ENCODE measurements around the gene ATP6V0A1.
A peak's percentile ranks its signal among the peaks of the same experiment; 100 is the strongest.

The ATP6V0A1 gene

GRCh38 chr17:42563543-42563942 is 104.9 kb downstream of the ATP6V0A1 start:
- Histone ChIP-seq H3K79me2 (ENCODE audit: insufficient read depth, low read length) (peaks cover 60% of the 10 kb centered on the region), H3K27me3 (ENCODE audit: insufficient read depth, low read length, poor library complexity, severe bottlenecking) (no peaks in the 10 kb centered on the region), H3K36me3 (ENCODE audit: insufficient read depth, low read length) (peaks cover 10% of the 10 kb centered on the region; the same call in 1 of the 2 replicates), H3F3A (ENCODE audit: low read depth) (peaks cover 6% of the 10 kb centered on the region; the same call in 1 of the 2 replicates), H3K4me3 (ENCODE audit: low read length, poor library complexity, severe bottlenecking) (peak overlapping the region; percentile 99), H3K4me2 (ENCODE audit: low read depth, low read length, poor library complexity, severe bottlenecking) (peak overlapping the region; percentile 84), H3K9me3 (ENCODE audit: insufficient read depth, low read depth, low read length) (no peaks in the 10 kb centered on the region), H2AFZ (ENCODE audit: low read length) (no peak overlapping the region), H3K4me1 (ENCODE audit: insufficient read depth, low read length, poor library complexity, severe bottlenecking) (peaks cover 37% of the 10 kb centered on the region), H3K9me2 (replicated peaks; ENCODE audit: low read depth, low read length) (no peaks in the 10 kb centered on the region), H4K20me1 (ENCODE audit: insufficient read depth, low read length, poor library complexity, severe bottlenecking) (peaks cover 15% of the 10 kb centered on the region), H3K9ac (ENCODE audit: low read depth, low read length, poor library complexity, severe bottlenecking) (peak overlapping the region; percentile 92)
- TF ChIP-seq CTCF (conservative IDR thresholded peaks at IDR 0.05; ENCODE audit: low read length) = no peak
- TF ChIP-seq EZH2phosphoT487 (IDR thresholded peaks at IDR 0.05; ENCODE audit: borderline replicate concordance) = no peak

- Histone ChIP-seq H3K4me2 (ENCODE audit: low read depth, low read length, poor library complexity, severe bottlenecking) (peak overlapping the region; percentile 84), H3K36me3 (ENCODE audit: insufficient read depth, low read length) (peaks cover 11% of the 10 kb centered on the region; the same call in 1 of the 2 replicates), H3K27me3 (ENCODE audit: insufficient read depth, low read length, poor library complexity, severe bottlenecking) (no peaks in the 10 kb centered on the region), H3K9ac (ENCODE audit: low read depth, low read length, poor library complexity, severe bottlenecking) (peak overlapping the region; percentile 92), H3K4me1 (ENCODE audit: insufficient read depth, low read length, poor library complexity, severe bottlenecking) (peaks cover 41% of the 10 kb centered on the region), H3F3A (ENCODE audit: low read depth) (peaks cover 6% of the 10 kb centered on the region; the same call in 1 of the 2 replicates), H4K20me1 (ENCODE audit: insufficient read depth, low read length, poor library complexity, severe bottlenecking) (peaks cover 20% of the 10 kb centered on the region), H2AFZ (ENCODE audit: low read length) (no peak overlapping the region), H3K79me2 (ENCODE audit: insufficient read depth, low read length) (peaks cover 64% of the 10 kb centered on the region), H3K9me2 (replicated peaks; ENCODE audit: low read depth, low read length) (no peaks in the 10 kb centered on the region), H3K4me3 (ENCODE audit: low read length, poor library complexity, severe bottlenecking) (peak overlapping the region; percentile 99), H3K9me3 (ENCODE audit: insufficient read depth, low read depth, low read length) (no peaks in the 10 kb centered on the region)
- TF ChIP-seq EZH2phosphoT487 (IDR thresholded peaks at IDR 0.05; ENCODE audit: borderline replicate concordance) = no peak
- no peak for TF ChIP-seq CTCF (conservative IDR thresholded peaks at IDR 0.05; ENCODE audit: low read length)
These were observed 105.3 kb downstream of the ATP6V0A1 start for GRCh38 chr17:42563950-42564349.

- H2AFZ ChIP-seq (ENCODE audit: low read length) = no peak overlapping the region
- no peak overlapping the region for H3K9ac ChIP-seq (ENCODE audit: low read depth, low read length, poor library complexity, severe bottlenecking)
- no peaks in the 10 kb centered on the region for H3K27me3 ChIP-seq (ENCODE audit: insufficient read depth, low read length, poor library complexity, severe bottlenecking)
- H3K4me3 ChIP-seq (ENCODE audit: low read length, poor library complexity, severe bottlenecking) = no peak overlapping the region
- peaks cover 27% of the 10 kb centered on the region for H4K20me1 ChIP-seq (ENCODE audit: insufficient read depth, low read length, poor library complexity, severe bottlenecking)
- peaks cover 6% of the 10 kb centered on the region; the same call in 1 of the 2 replicates for H3F3A ChIP-seq (ENCODE audit: low read depth)
- TF ChIP-seq CTCF (conservative IDR thresholded peaks at IDR 0.05; ENCODE audit: low read length) = no peak
- peaks cover 21% of the 10 kb centered on the region; the same call in 1 of the 2 replicates for H3K36me3 ChIP-seq (ENCODE audit: insufficient read depth, low read length)
- peaks cover 74% of the 10 kb centered on the region for H3K79me2 ChIP-seq (ENCODE audit: insufficient read depth, low read length)
- H3K4me2 ChIP-seq (ENCODE audit: low read depth, low read length, poor library complexity, severe bottlenecking) = peak overlapping the region; percentile 84
- no peaks in the 10 kb centered on the region for H3K9me3 ChIP-seq (ENCODE audit: insufficient read depth, low read depth, low read length)
- H3K9me2 ChIP-seq (replicated peaks; ENCODE audit: low read depth, low read length) = no peaks in the 10 kb centered on the region
- H3K4me1 ChIP-seq (ENCODE audit: insufficient read depth, low read length, poor library complexity, severe bottlenecking) = peaks cover 47% of the 10 kb centered on the region
These were observed 106.3 kb downstream of the ATP6V0A1 start for GRCh38 chr17:42564815-42565522.
